NCI-H446 treated with DMSO at 0.1 percent for 48 hours (cell line): ENCODE data around the gene CHAC2.
"Not testable (repeated sequence)": the region's sequence is repeated elsewhere in the genome, so short reads cannot be mapped to it uniquely, and the experiment has no call there.

Experiments used
- DNase-seq: peaks from one replicate; lab custom pipeline; 2025; lab: John Stamatoyannopoulos, UW

The CHAC2 gene

GRCh38 chr2:53767405-53768241 lies at the start of gene CHAC2:
Gene CHAC2, plus strand, starts transcription at chr2:53767804. Its CDS starts 83 bp downstream, at chr2:53767887.
- peak; percentile 72 for DNase-seq

GRCh38 chr2:53720944-53721343 lies 46.7 kb upstream of the CHAC2 start:
- not testable (repeated sequence) for DNase-seq

GRCh38 chr2:53724536-53724935 lies 43.1 kb upstream of the CHAC2 start:
- DNase-seq, result no peak

- DNase-seq, result no peak
Observed at GRCh38 chr2:53725662-53726061, 41.9 kb upstream of the CHAC2 start.

- no peak for DNase-seq
Observed at GRCh38 chr2:53727921-53728320, 39.7 kb upstream of the CHAC2 start.

GRCh38 chr2:53729143-53729762 lies 38.4 kb upstream of the CHAC2 start:
- no peak for DNase-seq

GRCh38 chr2:53737091-53737490 lies 30.5 kb upstream of the CHAC2 start:
- no peak for DNase-seq

GRCh38 chr2:53739032-53739431 lies 28.6 kb upstream of the CHAC2 start:
- no peak for DNase-seq

- DNase-seq, result peak; percentile 47
Observed at GRCh38 chr2:53740170-53740569, 27.4 kb upstream of the CHAC2 start.

GRCh38 chr2:53744395-53745065 lies 23.1 kb upstream of the CHAC2 start:
- DNase-seq, result no peak

- peak; percentile 6 for DNase-seq
Observed at GRCh38 chr2:53750041-53750768, 17.4 kb upstream of the CHAC2 start.

- no peak for DNase-seq
Observed at GRCh38 chr2:53751728-53752127, 15.9 kb upstream of the CHAC2 start.

GRCh38 chr2:53752385-53752784 lies 15.2 kb upstream of the CHAC2 start:
- DNase-seq, result no peak

- no peak for DNase-seq
Observed at GRCh38 chr2:53753041-53753440, 14.6 kb upstream of the CHAC2 start.

- DNase-seq, result no peak
Observed at GRCh38 chr2:53755121-53755520, 12.5 kb upstream of the CHAC2 start.

- no peak for DNase-seq
Observed at GRCh38 chr2:53756644-53757043, 11.0 kb upstream of the CHAC2 start.

- not testable (repeated sequence) for DNase-seq
Observed at GRCh38 chr2:53757206-53757605, 10.4 kb upstream of the CHAC2 start.

GRCh38 chr2:53765767-53766166 lies 1.8 kb upstream of the CHAC2 start:
- no peak for DNase-seq

GRCh38 chr2:53768242-53768542 lies 588 bp downstream of the CHAC2 start:
- no peak for DNase-seq

- no peak for DNase-seq
Observed at GRCh38 chr2:53769318-53769945, 1.8 kb downstream of the CHAC2 start.

- DNase-seq, result no peak
Observed at GRCh38 chr2:53770264-53770663, 2.7 kb downstream of the CHAC2 start.

- DNase-seq, result no peak
Observed at GRCh38 chr2:53777134-53777533, 9.5 kb downstream of the CHAC2 start.
